Activated naive CD8-positive, alpha-beta T cell treated with anti-CD3 and anti-CD28 coated beads for 36 hours (primary cell): ENCODE results near the gene LIMD2. TPM values are rescaled to one million over a fixed set of nuclear protein-coding genes. Genes with fewer than 3 reads are reported as not detected.
A peak's percentile ranks its signal among the peaks of the same experiment; 100 is the strongest.
"Not testable (repeated sequence)": the region's sequence is repeated elsewhere in the genome, so short reads cannot be mapped to it uniquely, and the experiment has no call there.

Experiments used
- DNase-seq: peaks from one replicate; pipeline ENCODE4 v3.0.0; 2021
- H3K27ac Mint-ChIP-seq: one replicate; pipeline ENCODE4 v1.8.0; 2022; ENCODE audit warnings: mild to moderate bottlenecking, moderate library complexity, mixed read lengths
- H3K27me3 Mint-ChIP-seq: one replicate; pipeline ENCODE4 v1.8.0; 2022; ENCODE audit warnings: mild to moderate bottlenecking, mixed read lengths
- H3K36me3 Mint-ChIP-seq: one replicate; pipeline ENCODE4 v1.8.0; 2021; ENCODE audit warnings: mild to moderate bottlenecking, mixed read lengths
- H3K4me1 Mint-ChIP-seq: one replicate; pipeline ENCODE4 v1.8.0; 2021; ENCODE audit warnings: mixed read lengths
- H3K4me3 Mint-ChIP-seq: one replicate; pipeline ENCODE4 v1.8.0; 2022; ENCODE audit warnings: mild to moderate bottlenecking, moderate library complexity, mixed read lengths
- H3K9me3 Mint-ChIP-seq: one replicate; pipeline ENCODE4 v1.8.0; 2022; ENCODE audit warnings: mixed read lengths
- total RNA-seq, 2 experiments: library from RNA; stranded (reverse); gene quantifications; one replicate each; pipeline ENCODE4 v1.2.3, GENCODE V29; 2021

Gene LIMD2
- 100 to 1,000 TPM; 173 to 179 TPM for total RNA-seq

- peak; percentile 84 for DNase-seq
- H3K27me3 Mint-ChIP-seq, result no peaks in the 10 kb centered on the region
- peaks cover 62% of the 10 kb centered on the region for H3K4me1 Mint-ChIP-seq
- no peaks in the 10 kb centered on the region for H3K9me3 Mint-ChIP-seq
- peak within 1 kb of the TSS; percentile 91 for H3K4me3 Mint-ChIP-seq
- H3K27ac Mint-ChIP-seq, result peak within 1 kb of the TSS; percentile 97
- H3K36me3 Mint-ChIP-seq, result peaks cover 59% of the 10 kb centered on the region
Observed at GRCh38 chr17:63699638-63700527, at the start of gene LIMD2. Gene LIMD2, minus strand, starts transcription at chr17:63700125. Its CDS starts 827 bp downstream, at chr17:63699298.

GRCh38 chr17:63741408-63742173 lies 41.7 kb upstream of the LIMD2 start, which contains the start of gene STRADA:
Gene STRADA, minus strand, starts transcription at chr17:63741799. Its CDS starts 13,430 bp downstream, at chr17:63728369.
- peak within 1 kb of the TSS; percentile 99 for H3K4me3 Mint-ChIP-seq
- DNase-seq, result peak; percentile 99
- peaks cover 4% of the 10 kb centered on the region for H3K36me3 Mint-ChIP-seq
- H3K27me3 Mint-ChIP-seq, result no peaks in the 10 kb centered on the region
- H3K4me1 Mint-ChIP-seq, result peaks cover 20% of the 10 kb centered on the region
- no peaks in the 10 kb centered on the region for H3K9me3 Mint-ChIP-seq
- H3K27ac Mint-ChIP-seq, result peak within 1 kb of the TSS; percentile 91

- Mint-ChIP-seq H3K4me1 (peaks cover 18% of the 10 kb centered on the region), H3K36me3 (peaks cover 3% of the 10 kb centered on the region), H3K4me3 (peak overlapping the region; percentile 99), H3K27me3 (no peaks in the 10 kb centered on the region), H3K9me3 (no peaks in the 10 kb centered on the region), H3K27ac (peak overlapping the region; percentile 91)
- no peak for DNase-seq
Observed at GRCh38 chr17:63741143-63741407, 41.1 kb upstream of the LIMD2 start.

GRCh38 chr17:63740464-63741142 lies 40.7 kb upstream of the LIMD2 start:
- Mint-ChIP-seq H3K27me3 (no peaks in the 10 kb centered on the region), H3K9me3 (no peaks in the 10 kb centered on the region), H3K4me3 (peak overlapping the region; percentile 99), H3K36me3 (peaks cover 3% of the 10 kb centered on the region), H3K27ac (peak overlapping the region; percentile 91), H3K4me1 (peaks cover 16% of the 10 kb centered on the region)
- DNase-seq, result no peak

GRCh38 chr17:63735691-63736090 lies 35.8 kb upstream of the LIMD2 start:
- Mint-ChIP-seq H3K4me1 (peaks cover 11% of the 10 kb centered on the region), H3K27ac (no peak overlapping the region), H3K9me3 (no peaks in the 10 kb centered on the region), H3K36me3 (peaks cover 3% of the 10 kb centered on the region), H3K4me3 (no peak overlapping the region), H3K27me3 (no peaks in the 10 kb centered on the region)
- DNase-seq, result no peak

- H3K9me3 Mint-ChIP-seq, result no peaks in the 10 kb centered on the region
- H3K36me3 Mint-ChIP-seq, result peaks cover 5% of the 10 kb centered on the region
- no peak for DNase-seq
- no peak overlapping the region for H3K27ac Mint-ChIP-seq
- no peak overlapping the region for H3K4me3 Mint-ChIP-seq
- no peaks in the 10 kb centered on the region for H3K4me1 Mint-ChIP-seq
- H3K27me3 Mint-ChIP-seq, result no peaks in the 10 kb centered on the region
Observed at GRCh38 chr17:63722403-63722802, 22.5 kb upstream of the LIMD2 start.

- not testable (repeated sequence) for H3K36me3 Mint-ChIP-seq, H3K4me1 Mint-ChIP-seq, H3K27ac Mint-ChIP-seq, H3K27me3 Mint-ChIP-seq, H3K9me3 Mint-ChIP-seq, DNase-seq, H3K4me3 Mint-ChIP-seq
Observed at GRCh38 chr17:63720194-63720593, 20.3 kb upstream of the LIMD2 start.

- H3K4me1 Mint-ChIP-seq, result peaks cover 2% of the 10 kb centered on the region
- no peaks in the 10 kb centered on the region for H3K9me3 Mint-ChIP-seq
- H3K4me3 Mint-ChIP-seq, result no peak overlapping the region
- peaks cover 3% of the 10 kb centered on the region for H3K36me3 Mint-ChIP-seq
- no peak for DNase-seq
- H3K27ac Mint-ChIP-seq, result no peak overlapping the region
- H3K27me3 Mint-ChIP-seq, result no peaks in the 10 kb centered on the region
Observed at GRCh38 chr17:63718988-63719387, 19.1 kb upstream of the LIMD2 start.

- H3K9me3 Mint-ChIP-seq, result no peaks in the 10 kb centered on the region
- H3K27ac Mint-ChIP-seq, result peak overlapping the region; percentile 41
- no peak overlapping the region for H3K4me3 Mint-ChIP-seq
- H3K27me3 Mint-ChIP-seq, result no peaks in the 10 kb centered on the region
- H3K4me1 Mint-ChIP-seq, result peaks cover 2% of the 10 kb centered on the region
- H3K36me3 Mint-ChIP-seq, result peaks cover 3% of the 10 kb centered on the region
- DNase-seq, result no peak
Observed at GRCh38 chr17:63716426-63716825, 16.5 kb upstream of the LIMD2 start.

GRCh38 chr17:63714550-63715277 lies 14.8 kb upstream of the LIMD2 start:
- Mint-ChIP-seq H3K4me1 (peaks cover 12% of the 10 kb centered on the region), H3K4me3 (no peak overlapping the region), H3K36me3 (peaks cover 13% of the 10 kb centered on the region), H3K9me3 (no peaks in the 10 kb centered on the region), H3K27ac (no peak overlapping the region), H3K27me3 (no peaks in the 10 kb centered on the region)
- DNase-seq, result no peak

GRCh38 chr17:63709110-63709509 lies 9.2 kb upstream of the LIMD2 start:
- no peak overlapping the region for H3K4me3 Mint-ChIP-seq

GRCh38 chr17:63707151-63707550 lies 7.2 kb upstream of the LIMD2 start:
- Mint-ChIP-seq H3K27ac (peak overlapping the region; percentile 79), H3K36me3 (peaks cover 52% of the 10 kb centered on the region), H3K4me1 (peaks cover 70% of the 10 kb centered on the region), H3K4me3 (no peak overlapping the region), H3K27me3 (no peaks in the 10 kb centered on the region), H3K9me3 (no peaks in the 10 kb centered on the region)
- DNase-seq, result no peak

More at GRCh38 chr17:63709110-63709509, 9.2 kb upstream of the LIMD2 start:
- no peak for DNase-seq
- Mint-ChIP-seq H3K9me3 (no peaks in the 10 kb centered on the region), H3K27ac (peak overlapping the region; percentile 21), H3K27me3 (no peaks in the 10 kb centered on the region), H3K36me3 (peaks cover 33% of the 10 kb centered on the region), H3K4me1 (peaks cover 51% of the 10 kb centered on the region)

GRCh38 chr17:63706336-63707082 lies 6.6 kb upstream of the LIMD2 start:
- H3K27ac Mint-ChIP-seq, result peak overlapping the region; percentile 79
- H3K36me3 Mint-ChIP-seq, result peaks cover 58% of the 10 kb centered on the region
- H3K9me3 Mint-ChIP-seq, result no peaks in the 10 kb centered on the region
- peak overlapping the region; percentile 35 for H3K4me3 Mint-ChIP-seq
- no peak for DNase-seq
- peaks cover 75% of the 10 kb centered on the region for H3K4me1 Mint-ChIP-seq
- no peaks in the 10 kb centered on the region for H3K27me3 Mint-ChIP-seq

GRCh38 chr17:63705657-63706056 lies 5.7 kb upstream of the LIMD2 start:
- peaks cover 77% of the 10 kb centered on the region for H3K4me1 Mint-ChIP-seq
- no peak for DNase-seq
- no peak overlapping the region for H3K4me3 Mint-ChIP-seq
- no peaks in the 10 kb centered on the region for H3K27me3 Mint-ChIP-seq
- no peaks in the 10 kb centered on the region for H3K9me3 Mint-ChIP-seq
- H3K27ac Mint-ChIP-seq, result peak overlapping the region; percentile 74
- H3K36me3 Mint-ChIP-seq, result peaks cover 60% of the 10 kb centered on the region
